Measurements from ENCODE around the gene APCDD1. TPM values are rescaled to one million over a fixed set of nuclear protein-coding genes. Genes with fewer than 3 reads are reported as not detected.

APCDD1 gene
- total and polyA plus RNA-seq, 4 donors: 0.51 to 2.8 (median 1.5) TPM

DNA sequence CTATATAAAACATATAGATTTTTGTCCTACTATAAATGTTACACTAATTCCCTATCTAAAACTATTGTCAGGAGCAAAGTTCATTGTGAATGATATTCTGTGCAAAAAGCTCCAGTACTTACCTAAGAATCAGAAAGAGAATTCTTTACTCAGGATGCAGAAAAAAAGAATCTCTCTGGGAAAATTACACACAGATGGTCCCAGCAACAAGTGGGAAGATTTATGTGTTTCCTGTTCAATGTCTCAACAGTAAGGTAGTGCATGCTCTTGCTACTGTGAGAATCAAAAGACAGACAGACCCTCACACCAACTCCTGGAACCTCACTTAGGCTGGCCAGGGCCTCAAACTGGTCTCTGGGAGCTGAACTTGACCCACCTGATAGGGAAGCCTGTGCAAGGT is 60.2 kb downstream of the APCDD1 start:
- peaks cover 0 to 5% (median 0%) of the 10 kb centered on the region in 4 donors for H3K27me3 ChIP-seq (ENCODE audit: control insufficient read depth in 4 of 4, insufficient read depth in 4 of 4, low read length in 3 of 4)
- H3K4me1 ChIP-seq (ENCODE audit: control insufficient read depth in 4 of 4, insufficient read depth in 4 of 4, low read length in 3 of 4): peaks cover 0 to 4% (median 4%) of the 10 kb centered on the region in 4 donors
- no peak overlapping the region for H3K9ac ChIP-seq (ENCODE audit: low read depth in 1 of 2, low read length in 2 of 2)
- H3K9me3 ChIP-seq (ENCODE audit: control insufficient read depth in 4 of 4, low read length in 3 of 4): peaks cover 0 to 6% (median 0%) of the 10 kb centered on the region in 4 donors
- no peaks in the 10 kb centered on the region for H3K36me3 ChIP-seq (ENCODE audit: control insufficient read depth in 4 of 4, insufficient read depth in 3 of 4, low read depth in 1 of 4, low read length in 3 of 4)
- TF ChIP-seq GABPA (IDR thresholded peaks at IDR 0.05 in 1 of 2, conservative IDR thresholded peaks at IDR 0.05 in 1 of 2) (no peak), HNF4A (conservative IDR thresholded peaks at IDR 0.05) (no peak), FOXA2 (IDR thresholded peaks at IDR 0.05) (no peak)
- no peak overlapping the region for H3K27ac ChIP-seq (ENCODE audit: low read depth in 1 of 2, low read length in 2 of 2)
- H3K4me3 ChIP-seq (ENCODE audit: low read depth in 1 of 3, low read length in 3 of 3): no peak overlapping the region
- DNase-seq (ENCODE audit: low spot score): no peak

GRCh38 chr18:10515456-10515855 is 61.0 kb downstream of the APCDD1 start:
- Histone ChIP-seq H3K9ac (ENCODE audit: low read depth in 1 of 2, low read length in 2 of 2) (no peak overlapping the region), H3K4me3 (ENCODE audit: low read depth in 1 of 3, low read length in 3 of 3) (no peak overlapping the region), H3K9me3 (ENCODE audit: control insufficient read depth in 4 of 4, low read length in 3 of 4) (peaks cover 0 to 6% (median 0%) of the 10 kb centered on the region in 4 donors), H3K4me1 (ENCODE audit: control insufficient read depth in 4 of 4, insufficient read depth in 4 of 4, low read length in 3 of 4) (peaks cover 0 to 10% (median 4%) of the 10 kb centered on the region in 4 donors), H3K27me3 (ENCODE audit: control insufficient read depth in 4 of 4, insufficient read depth in 4 of 4, low read length in 3 of 4) (peaks cover 0 to 5% (median 0%) of the 10 kb centered on the region in 4 donors), H3K36me3 (ENCODE audit: control insufficient read depth in 4 of 4, insufficient read depth in 3 of 4, low read depth in 1 of 4, low read length in 3 of 4) (no peaks in the 10 kb centered on the region), H3K27ac (ENCODE audit: low read depth in 1 of 2, low read length in 2 of 2) (no peak overlapping the region)
- DNase-seq (ENCODE audit: low spot score): no peak
- WGBS: 59% methylated on average over 4 of the region's 4 CpGs
- no peak for TF ChIP-seq RXRA (IDR thresholded peaks at IDR 0.05)
- no peak for TF ChIP-seq HNF4A (conservative IDR thresholded peaks at IDR 0.05)
- TF ChIP-seq YY1 (IDR thresholded peaks at IDR 0.05): no peak
- TF ChIP-seq TAF1 (conservative IDR thresholded peaks at IDR 0.05): no peak
- TF ChIP-seq, protein P1, sequence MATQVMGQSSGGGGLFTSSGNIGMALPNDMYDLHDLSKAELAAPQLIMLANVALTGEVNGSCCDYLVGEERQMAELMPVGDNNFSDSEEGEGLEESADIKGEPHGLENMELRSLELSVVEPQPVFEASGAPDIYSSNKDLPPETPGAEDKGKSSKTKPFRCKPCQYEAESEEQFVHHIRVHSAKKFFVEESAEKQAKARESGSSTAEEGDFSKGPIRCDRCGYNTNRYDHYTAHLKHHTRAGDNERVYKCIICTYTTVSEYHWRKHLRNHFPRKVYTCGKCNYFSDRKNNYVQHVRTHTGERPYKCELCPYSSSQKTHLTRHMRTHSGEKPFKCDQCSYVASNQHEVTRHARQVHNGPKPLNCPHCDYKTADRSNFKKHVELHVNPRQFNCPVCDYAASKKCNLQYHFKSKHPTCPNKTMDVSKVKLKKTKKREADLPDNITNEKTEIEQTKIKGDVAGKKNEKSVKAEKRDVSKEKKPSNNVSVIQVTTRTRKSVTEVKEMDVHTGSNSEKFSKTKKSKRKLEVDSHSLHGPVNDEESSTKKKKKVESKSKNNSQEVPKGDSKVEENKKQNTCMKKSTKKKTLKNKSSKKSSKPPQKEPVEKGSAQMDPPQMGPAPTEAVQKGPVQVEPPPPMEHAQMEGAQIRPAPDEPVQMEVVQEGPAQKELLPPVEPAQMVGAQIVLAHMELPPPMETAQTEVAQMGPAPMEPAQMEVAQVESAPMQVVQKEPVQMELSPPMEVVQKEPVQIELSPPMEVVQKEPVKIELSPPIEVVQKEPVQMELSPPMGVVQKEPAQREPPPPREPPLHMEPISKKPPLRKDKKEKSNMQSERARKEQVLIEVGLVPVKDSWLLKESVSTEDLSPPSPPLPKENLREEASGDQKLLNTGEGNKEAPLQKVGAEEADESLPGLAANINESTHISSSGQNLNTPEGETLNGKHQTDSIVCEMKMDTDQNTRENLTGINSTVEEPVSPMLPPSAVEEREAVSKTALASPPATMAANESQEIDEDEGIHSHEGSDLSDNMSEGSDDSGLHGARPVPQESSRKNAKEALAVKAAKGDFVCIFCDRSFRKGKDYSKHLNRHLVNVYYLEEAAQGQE (IDR thresholded peaks at IDR 0.05): no peak
- TF ChIP-seq RAD21 (IDR thresholded peaks at IDR 0.05): no peak
- no peak for TF ChIP-seq MAX (IDR thresholded peaks at IDR 0.05)
- no peak for TF ChIP-seq SP1 (IDR thresholded peaks at IDR 0.05)
- TF ChIP-seq GABPA (IDR thresholded peaks at IDR 0.05 in 1 of 2, conservative IDR thresholded peaks at IDR 0.05 in 1 of 2): no peak
- TF ChIP-seq, protein P2, sequence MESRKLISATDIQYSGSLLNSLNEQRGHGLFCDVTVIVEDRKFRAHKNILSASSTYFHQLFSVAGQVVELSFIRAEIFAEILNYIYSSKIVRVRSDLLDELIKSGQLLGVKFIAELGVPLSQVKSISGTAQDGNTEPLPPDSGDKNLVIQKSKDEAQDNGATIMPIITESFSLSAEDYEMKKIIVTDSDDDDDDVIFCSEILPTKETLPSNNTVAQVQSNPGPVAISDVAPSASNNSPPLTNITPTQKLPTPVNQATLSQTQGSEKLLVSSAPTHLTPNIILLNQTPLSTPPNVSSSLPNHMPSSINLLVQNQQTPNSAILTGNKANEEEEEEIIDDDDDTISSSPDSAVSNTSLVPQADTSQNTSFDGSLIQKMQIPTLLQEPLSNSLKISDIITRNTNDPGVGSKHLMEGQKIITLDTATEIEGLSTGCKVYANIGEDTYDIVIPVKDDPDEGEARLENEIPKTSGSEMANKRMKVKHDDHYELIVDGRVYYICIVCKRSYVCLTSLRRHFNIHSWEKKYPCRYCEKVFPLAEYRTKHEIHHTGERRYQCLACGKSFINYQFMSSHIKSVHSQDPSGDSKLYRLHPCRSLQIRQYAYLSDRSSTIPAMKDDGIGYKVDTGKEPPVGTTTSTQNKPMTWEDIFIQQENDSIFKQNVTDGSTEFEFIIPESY (IDR thresholded peaks at IDR 0.05): no peak

DNA sequence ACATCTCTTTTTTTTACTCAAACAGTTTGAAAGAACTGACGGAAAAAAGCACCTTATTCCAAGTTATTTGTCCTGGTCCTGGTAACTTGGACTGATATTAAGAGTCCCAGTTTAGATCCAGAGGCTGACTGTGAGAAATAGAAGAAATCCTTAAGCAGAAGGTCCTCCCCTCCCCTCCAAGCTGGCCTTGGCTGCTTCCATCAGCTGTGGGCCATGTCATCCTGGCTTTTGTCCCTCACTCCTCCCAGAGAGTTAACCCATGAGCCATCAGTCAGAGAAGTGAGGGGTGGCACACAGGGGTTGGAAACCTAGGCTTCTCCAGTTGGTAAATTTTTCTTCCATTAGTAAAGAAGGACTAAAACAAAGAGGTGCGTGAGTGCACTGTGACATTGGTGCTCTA is 61.6 kb downstream of the APCDD1 start:
- peaks cover 0 to 5% (median 0%) of the 10 kb centered on the region in 4 donors for H3K27me3 ChIP-seq (ENCODE audit: control insufficient read depth in 4 of 4, insufficient read depth in 4 of 4, low read length in 3 of 4)
- peaks cover 0 to 10% (median 4%) of the 10 kb centered on the region in 4 donors for H3K4me1 ChIP-seq (ENCODE audit: control insufficient read depth in 4 of 4, insufficient read depth in 4 of 4, low read length in 3 of 4)
- H3K36me3 ChIP-seq (ENCODE audit: control insufficient read depth in 4 of 4, insufficient read depth in 3 of 4, low read depth in 1 of 4, low read length in 3 of 4): no peaks in the 10 kb centered on the region
- no peak overlapping the region for H3K4me3 ChIP-seq (ENCODE audit: low read depth in 1 of 3, low read length in 3 of 3)
- DNase-seq (ENCODE audit: low spot score): no peak
- H3K9me3 ChIP-seq (ENCODE audit: control insufficient read depth in 4 of 4, low read length in 3 of 4): peaks cover 0 to 6% (median 0%) of the 10 kb centered on the region in 4 donors
- H3K9ac ChIP-seq (ENCODE audit: low read depth in 1 of 2, low read length in 2 of 2): no peak overlapping the region
- no peak overlapping the region for H3K27ac ChIP-seq (ENCODE audit: low read depth in 1 of 2, low read length in 2 of 2)
- WGBS: 84% methylated on average over 2 of the region's 2 CpGs
- TF ChIP-seq RAD21 (IDR thresholded peaks at IDR 0.05) (no peak), YY1 (IDR thresholded peaks at IDR 0.05) (no peak), HNF4A (conservative IDR thresholded peaks at IDR 0.05) (no peak), MAX (IDR thresholded peaks at IDR 0.05) (no peak), FOXA2 (IDR thresholded peaks at IDR 0.05) (no peak), HNF4G (IDR thresholded peaks at IDR 0.05) (no peak), RXRA (IDR thresholded peaks at IDR 0.05) (no peak)
- TF ChIP-seq, protein P3, sequence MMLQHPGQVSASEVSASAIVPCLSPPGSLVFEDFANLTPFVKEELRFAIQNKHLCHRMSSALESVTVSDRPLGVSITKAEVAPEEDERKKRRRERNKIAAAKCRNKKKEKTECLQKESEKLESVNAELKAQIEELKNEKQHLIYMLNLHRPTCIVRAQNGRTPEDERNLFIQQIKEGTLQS (IDR thresholded peaks at IDR 0.05): no peak
- TF ChIP-seq, protein P2 (IDR thresholded peaks at IDR 0.05): no peak
- TF ChIP-seq, protein P4, sequence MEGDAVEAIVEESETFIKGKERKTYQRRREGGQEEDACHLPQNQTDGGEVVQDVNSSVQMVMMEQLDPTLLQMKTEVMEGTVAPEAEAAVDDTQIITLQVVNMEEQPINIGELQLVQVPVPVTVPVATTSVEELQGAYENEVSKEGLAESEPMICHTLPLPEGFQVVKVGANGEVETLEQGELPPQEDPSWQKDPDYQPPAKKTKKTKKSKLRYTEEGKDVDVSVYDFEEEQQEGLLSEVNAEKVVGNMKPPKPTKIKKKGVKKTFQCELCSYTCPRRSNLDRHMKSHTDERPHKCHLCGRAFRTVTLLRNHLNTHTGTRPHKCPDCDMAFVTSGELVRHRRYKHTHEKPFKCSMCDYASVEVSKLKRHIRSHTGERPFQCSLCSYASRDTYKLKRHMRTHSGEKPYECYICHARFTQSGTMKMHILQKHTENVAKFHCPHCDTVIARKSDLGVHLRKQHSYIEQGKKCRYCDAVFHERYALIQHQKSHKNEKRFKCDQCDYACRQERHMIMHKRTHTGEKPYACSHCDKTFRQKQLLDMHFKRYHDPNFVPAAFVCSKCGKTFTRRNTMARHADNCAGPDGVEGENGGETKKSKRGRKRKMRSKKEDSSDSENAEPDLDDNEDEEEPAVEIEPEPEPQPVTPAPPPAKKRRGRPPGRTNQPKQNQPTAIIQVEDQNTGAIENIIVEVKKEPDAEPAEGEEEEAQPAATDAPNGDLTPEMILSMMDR (IDR thresholded peaks at IDR 0.05; ENCODE audit: low read depth, low read length, missing input control): no peak

All from liver (tissue), 9 donors.